ENCODE data around the gene BACE2.

DNA sequence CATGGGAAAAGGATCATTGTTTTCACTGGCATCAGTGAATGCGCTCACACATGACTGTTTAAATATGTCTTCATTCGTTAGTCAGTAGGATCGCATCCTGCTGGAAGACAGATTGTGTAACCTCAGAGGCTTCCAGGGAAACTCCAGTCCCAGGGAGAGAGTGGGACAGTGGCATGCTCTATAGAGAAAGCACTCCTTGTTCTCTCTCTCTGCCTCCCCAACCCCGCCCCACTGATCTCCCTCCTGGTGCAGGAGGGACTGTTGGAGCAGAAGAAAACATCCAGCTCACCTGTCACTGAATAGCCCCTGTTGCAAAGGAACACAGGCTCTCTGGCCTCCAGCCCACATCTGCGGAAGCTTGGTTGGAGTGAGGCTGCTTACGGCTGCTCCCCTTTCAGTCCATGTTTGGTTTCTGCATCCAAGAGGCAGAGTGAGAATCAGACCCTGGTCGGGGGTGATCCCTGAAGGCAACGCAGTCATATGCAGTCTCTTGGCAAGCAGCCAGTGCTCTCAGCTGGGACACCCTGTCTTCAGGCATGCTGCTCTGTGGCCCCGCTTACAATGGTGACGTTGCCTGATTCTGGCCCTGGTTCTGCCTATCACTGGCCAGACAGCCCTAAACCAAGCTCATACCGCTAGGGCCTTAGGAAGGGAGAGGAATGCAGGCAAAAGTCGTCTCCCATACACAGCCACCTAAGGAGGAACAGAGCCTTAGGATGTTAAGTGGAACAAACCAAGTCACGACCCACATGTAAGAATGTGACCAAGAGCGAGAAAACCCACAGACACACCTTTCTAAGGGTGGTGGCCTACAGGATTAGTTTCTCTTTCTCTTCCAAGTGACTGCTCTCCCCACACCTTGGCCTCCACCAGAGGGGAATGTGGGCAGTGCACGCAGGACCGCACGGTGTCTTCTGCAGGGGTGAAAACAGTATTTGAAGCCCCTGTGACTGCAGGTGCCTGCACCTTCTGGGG is 39.7 kb downstream of the BACE2 start:
- TF ChIP-seq POLR2A (IDR thresholded peaks at IDR 0.05; ENCODE audit: low read depth, low read length) (no peak), NFE2L2 (IDR thresholded peaks at IDR 0.05; ENCODE audit: low read depth, low read length) (no peak), BHLHE40 (IDR thresholded peaks at IDR 0.05; ENCODE audit: low read depth, low read length) (no peak), RAD21 (IDR thresholded peaks at IDR 0.05; ENCODE audit: low read length) (no peak), SMC3 (IDR thresholded peaks at IDR 0.05; ENCODE audit: low read depth, low read length) (no peak), CHD1 (IDR thresholded peaks at IDR 0.05; ENCODE audit: low read depth, low read length) (no peak), RFX5 (IDR thresholded peaks at IDR 0.05; ENCODE audit: low read depth, low read length) (no peak), CEBPB (IDR thresholded peaks at IDR 0.05; ENCODE audit: low read depth, low read length) (peak; percentile 93), FOS (IDR thresholded peaks at IDR 0.05; ENCODE audit: low read depth, low read length) (no peak), MXI1 (IDR thresholded peaks at IDR 0.05; ENCODE audit: borderline replicate concordance, low read depth, low read length) (no peak)
- TF ChIP-seq, protein P1, sequence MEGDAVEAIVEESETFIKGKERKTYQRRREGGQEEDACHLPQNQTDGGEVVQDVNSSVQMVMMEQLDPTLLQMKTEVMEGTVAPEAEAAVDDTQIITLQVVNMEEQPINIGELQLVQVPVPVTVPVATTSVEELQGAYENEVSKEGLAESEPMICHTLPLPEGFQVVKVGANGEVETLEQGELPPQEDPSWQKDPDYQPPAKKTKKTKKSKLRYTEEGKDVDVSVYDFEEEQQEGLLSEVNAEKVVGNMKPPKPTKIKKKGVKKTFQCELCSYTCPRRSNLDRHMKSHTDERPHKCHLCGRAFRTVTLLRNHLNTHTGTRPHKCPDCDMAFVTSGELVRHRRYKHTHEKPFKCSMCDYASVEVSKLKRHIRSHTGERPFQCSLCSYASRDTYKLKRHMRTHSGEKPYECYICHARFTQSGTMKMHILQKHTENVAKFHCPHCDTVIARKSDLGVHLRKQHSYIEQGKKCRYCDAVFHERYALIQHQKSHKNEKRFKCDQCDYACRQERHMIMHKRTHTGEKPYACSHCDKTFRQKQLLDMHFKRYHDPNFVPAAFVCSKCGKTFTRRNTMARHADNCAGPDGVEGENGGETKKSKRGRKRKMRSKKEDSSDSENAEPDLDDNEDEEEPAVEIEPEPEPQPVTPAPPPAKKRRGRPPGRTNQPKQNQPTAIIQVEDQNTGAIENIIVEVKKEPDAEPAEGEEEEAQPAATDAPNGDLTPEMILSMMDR (conservative IDR thresholded peaks at IDR 0.05; ENCODE audit: low read depth, low read length), result no peak

Data from IMR-90 (cell line).